GM23338 (cell line): ENCODE results near the gene OVCH1.

ENCODE experiments used
- CREB1 ChIP-seq: fragments of 250-450 bp; sonication (Bioruptor Pico); IDR thresholded peaks from 2 replicates; pipeline ENCODE4 v1.5.0; 2020; ENCODE audit warnings: low read depth, mild to moderate bottlenecking, moderate library complexity
- EZH2 ChIP-seq: fragments of 200-600 bp; sonication (generic); IDR thresholded peaks from one replicate; pipeline ENCODE4 v1.8.0; 2017; ENCODE audit warnings: antibody characterized with exemption, mild to moderate bottlenecking, low read depth; ENCODE audit not compliant: unreplicated experiment
- EZH2phosphoT487 ChIP-seq: fragments of 200-600 bp; sonication (generic); IDR thresholded peaks from one replicate; pipeline ENCODE4 v1.8.1; 2018; ENCODE audit warnings: antibody characterized with exemption; ENCODE audit not compliant: unreplicated experiment
- JUNB ChIP-seq: IDR thresholded peaks from one replicate; pipeline ENCODE4 v1.6.1; 2016; ENCODE audit warnings: antibody characterized with exemption; ENCODE audit not compliant: unreplicated experiment
- POLR2AphosphoS5 ChIP-seq: IDR thresholded peaks from 2 replicates; pipeline ENCODE4 v1.6.1; 2016; ENCODE audit warnings: antibody characterized with exemption, low read depth
- TF ChIP-seq, protein P1 (sequence below), 2 experiments: fragments of 200-600 bp in 1 of 2; sonication (generic) in 1 of 2; conservative IDR thresholded peaks; 2 replicates each; pipeline versions ENCODE4 v1.5.1 to v1.6.1; 2016 to 2017; ENCODE audit warnings: antibody characterized with exemption in 2 of 2, low read depth in 2 of 2, mild to moderate bottlenecking in 2 of 2, moderate library complexity in 1 of 2
- TF ChIP-seq, protein P2 (sequence below): IDR thresholded peaks from one replicate; pipeline ENCODE4 v1.6.1; 2018; ENCODE audit warnings: antibody characterized with exemption; ENCODE audit not compliant: unreplicated experiment
- TF ChIP-seq, protein P3 (sequence below): fragments of 250-450 bp; sonication (Bioruptor Pico); IDR thresholded peaks from 2 replicates; pipeline ENCODE4 v1.5.0; 2020; ENCODE audit warnings: mild to moderate bottlenecking, moderate library complexity

DNA sequence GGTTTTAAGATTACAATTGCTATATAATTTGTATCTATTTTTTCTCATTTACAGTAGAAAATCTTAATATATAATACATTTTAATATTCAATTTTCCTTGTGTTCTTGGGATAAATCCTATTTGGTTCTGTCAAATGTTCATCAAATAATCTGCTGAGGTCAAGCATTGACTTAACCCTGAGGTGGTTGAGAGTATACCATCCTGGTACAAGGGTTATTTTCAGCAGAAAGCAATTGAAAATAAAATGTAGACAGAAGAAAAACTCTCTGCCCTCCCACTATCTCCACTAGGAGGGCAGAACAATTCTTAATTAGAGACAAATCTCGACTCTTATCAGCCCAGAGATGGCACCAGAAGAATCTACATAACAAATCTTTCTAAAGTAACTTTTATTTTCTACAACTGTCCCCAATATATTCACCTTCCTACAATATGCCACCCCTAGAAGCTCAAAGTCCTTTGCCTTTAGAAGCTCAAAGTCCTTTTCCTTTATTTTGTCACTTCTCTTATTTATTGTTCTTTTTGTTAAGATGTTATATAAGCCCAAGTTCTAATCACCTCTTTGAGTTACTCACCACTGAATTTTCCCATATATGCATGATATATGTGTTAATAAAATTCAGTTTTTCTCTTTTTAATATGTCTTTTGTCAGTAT, 58.6 kb downstream of the OVCH1 start:
- no peak for TF ChIP-seq EZH2
- TF ChIP-seq, protein P1, sequence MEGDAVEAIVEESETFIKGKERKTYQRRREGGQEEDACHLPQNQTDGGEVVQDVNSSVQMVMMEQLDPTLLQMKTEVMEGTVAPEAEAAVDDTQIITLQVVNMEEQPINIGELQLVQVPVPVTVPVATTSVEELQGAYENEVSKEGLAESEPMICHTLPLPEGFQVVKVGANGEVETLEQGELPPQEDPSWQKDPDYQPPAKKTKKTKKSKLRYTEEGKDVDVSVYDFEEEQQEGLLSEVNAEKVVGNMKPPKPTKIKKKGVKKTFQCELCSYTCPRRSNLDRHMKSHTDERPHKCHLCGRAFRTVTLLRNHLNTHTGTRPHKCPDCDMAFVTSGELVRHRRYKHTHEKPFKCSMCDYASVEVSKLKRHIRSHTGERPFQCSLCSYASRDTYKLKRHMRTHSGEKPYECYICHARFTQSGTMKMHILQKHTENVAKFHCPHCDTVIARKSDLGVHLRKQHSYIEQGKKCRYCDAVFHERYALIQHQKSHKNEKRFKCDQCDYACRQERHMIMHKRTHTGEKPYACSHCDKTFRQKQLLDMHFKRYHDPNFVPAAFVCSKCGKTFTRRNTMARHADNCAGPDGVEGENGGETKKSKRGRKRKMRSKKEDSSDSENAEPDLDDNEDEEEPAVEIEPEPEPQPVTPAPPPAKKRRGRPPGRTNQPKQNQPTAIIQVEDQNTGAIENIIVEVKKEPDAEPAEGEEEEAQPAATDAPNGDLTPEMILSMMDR (conservative IDR thresholded peaks at IDR 0.05; ENCODE audit: low read depth in 2 of 2) = no peak
- no peak for TF ChIP-seq POLR2AphosphoS5
- TF ChIP-seq EZH2phosphoT487 = no peak
- no peak for TF ChIP-seq CREB1 (CRISPR knock-in tag)
- TF ChIP-seq, protein P2, sequence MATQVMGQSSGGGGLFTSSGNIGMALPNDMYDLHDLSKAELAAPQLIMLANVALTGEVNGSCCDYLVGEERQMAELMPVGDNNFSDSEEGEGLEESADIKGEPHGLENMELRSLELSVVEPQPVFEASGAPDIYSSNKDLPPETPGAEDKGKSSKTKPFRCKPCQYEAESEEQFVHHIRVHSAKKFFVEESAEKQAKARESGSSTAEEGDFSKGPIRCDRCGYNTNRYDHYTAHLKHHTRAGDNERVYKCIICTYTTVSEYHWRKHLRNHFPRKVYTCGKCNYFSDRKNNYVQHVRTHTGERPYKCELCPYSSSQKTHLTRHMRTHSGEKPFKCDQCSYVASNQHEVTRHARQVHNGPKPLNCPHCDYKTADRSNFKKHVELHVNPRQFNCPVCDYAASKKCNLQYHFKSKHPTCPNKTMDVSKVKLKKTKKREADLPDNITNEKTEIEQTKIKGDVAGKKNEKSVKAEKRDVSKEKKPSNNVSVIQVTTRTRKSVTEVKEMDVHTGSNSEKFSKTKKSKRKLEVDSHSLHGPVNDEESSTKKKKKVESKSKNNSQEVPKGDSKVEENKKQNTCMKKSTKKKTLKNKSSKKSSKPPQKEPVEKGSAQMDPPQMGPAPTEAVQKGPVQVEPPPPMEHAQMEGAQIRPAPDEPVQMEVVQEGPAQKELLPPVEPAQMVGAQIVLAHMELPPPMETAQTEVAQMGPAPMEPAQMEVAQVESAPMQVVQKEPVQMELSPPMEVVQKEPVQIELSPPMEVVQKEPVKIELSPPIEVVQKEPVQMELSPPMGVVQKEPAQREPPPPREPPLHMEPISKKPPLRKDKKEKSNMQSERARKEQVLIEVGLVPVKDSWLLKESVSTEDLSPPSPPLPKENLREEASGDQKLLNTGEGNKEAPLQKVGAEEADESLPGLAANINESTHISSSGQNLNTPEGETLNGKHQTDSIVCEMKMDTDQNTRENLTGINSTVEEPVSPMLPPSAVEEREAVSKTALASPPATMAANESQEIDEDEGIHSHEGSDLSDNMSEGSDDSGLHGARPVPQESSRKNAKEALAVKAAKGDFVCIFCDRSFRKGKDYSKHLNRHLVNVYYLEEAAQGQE = no peak
- TF ChIP-seq, protein P3, sequence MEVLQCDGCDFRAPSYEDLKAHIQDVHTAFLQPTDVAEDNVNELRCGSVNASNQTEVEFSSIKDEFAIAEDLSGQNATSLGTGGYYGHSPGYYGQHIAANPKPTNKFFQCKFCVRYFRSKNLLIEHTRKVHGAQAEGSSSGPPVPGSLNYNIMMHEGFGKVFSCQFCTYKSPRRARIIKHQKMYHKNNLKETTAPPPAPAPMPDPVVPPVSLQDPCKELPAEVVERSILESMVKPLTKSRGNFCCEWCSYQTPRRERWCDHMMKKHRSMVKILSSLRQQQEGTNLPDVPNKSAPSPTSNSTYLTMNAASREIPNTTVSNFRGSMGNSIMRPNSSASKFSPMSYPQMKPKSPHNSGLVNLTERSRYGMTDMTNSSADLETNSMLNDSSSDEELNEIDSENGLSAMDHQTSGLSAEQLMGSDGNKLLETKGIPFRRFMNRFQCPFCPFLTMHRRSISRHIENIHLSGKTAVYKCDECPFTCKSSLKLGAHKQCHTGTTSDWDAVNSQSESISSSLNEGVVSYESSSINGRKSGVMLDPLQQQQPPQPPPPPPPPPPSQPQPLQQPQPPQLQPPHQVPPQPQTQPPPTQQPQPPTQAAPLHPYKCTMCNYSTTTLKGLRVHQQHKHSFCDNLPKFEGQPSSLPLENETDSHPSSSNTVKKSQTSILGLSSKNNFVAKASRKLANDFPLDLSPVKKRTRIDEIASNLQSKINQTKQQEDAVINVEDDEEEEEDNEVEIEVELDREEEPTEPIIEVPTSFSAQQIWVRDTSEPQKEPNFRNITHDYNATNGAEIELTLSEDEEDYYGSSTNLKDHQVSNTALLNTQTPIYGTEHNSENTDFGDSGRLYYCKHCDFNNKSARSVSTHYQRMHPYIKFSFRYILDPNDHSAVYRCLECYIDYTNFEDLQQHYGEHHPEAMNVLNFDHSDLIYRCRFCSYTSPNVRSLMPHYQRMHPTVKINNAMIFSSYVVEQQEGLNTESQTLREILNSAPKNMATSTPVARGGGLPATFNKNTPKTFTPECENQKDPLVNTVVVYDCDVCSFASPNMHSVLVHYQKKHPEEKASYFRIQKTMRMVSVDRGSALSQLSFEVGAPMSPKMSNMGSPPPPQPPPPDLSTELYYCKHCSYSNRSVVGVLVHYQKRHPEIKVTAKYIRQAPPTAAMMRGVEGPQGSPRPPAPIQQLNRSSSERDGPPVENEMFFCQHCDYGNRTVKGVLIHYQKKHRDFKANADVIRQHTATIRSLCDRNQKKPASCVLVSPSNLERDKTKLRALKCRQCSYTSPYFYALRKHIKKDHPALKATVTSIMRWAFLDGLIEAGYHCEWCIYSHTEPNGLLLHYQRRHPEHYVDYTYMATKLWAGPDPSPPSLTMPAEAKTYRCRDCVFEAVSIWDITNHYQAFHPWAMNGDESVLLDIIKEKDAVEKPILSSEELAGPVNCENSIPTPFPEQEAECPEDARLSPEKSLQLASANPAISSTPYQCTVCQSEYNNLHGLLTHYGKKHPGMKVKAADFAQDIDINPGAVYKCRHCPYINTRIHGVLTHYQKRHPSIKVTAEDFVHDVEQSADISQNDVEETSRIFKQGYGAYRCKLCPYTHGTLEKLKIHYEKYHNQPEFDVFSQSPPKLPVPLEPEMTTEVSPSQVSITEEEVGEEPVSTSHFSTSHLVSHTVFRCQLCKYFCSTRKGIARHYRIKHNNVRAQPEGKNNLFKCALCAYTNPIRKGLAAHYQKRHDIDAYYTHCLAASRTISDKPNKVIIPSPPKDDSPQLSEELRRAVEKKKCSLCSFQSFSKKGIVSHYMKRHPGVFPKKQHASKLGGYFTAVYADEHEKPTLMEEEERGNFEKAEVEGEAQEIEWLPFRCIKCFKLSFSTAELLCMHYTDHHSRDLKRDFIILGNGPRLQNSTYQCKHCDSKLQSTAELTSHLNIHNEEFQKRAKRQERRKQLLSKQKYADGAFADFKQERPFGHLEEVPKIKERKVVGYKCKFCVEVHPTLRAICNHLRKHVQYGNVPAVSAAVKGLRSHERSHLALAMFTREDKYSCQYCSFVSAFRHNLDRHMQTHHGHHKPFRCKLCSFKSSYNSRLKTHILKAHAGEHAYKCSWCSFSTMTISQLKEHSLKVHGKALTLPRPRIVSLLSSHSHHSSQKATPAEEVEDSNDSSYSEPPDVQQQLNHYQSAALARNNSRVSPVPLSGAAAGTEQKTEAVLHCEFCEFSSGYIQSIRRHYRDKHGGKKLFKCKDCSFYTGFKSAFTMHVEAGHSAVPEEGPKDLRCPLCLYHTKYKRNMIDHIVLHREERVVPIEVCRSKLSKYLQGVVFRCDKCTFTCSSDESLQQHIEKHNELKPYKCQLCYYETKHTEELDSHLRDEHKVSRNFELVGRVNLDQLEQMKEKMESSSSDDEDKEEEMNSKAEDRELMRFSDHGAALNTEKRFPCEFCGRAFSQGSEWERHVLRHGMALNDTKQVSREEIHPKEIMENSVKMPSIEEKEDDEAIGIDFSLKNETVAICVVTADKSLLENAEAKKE = no peak
- no peak for TF ChIP-seq JUNB
